Metanephros (tissue), 1 donor: ENCODE data around the gene RNF43. TPM values are rescaled to one million over a fixed set of nuclear protein-coding genes. Genes with fewer than 3 reads are reported as not detected.

Experiments used
- total RNA-seq: library from RNA; depleted of rRNA; stranded (reverse); fragments of >200 nt; gene quantifications from one replicate; pipeline ENCODE4 v1.2.3, GENCODE V29; 2014

RNF43 gene
- 14.8 TPM for total RNA-seq

DNA sequence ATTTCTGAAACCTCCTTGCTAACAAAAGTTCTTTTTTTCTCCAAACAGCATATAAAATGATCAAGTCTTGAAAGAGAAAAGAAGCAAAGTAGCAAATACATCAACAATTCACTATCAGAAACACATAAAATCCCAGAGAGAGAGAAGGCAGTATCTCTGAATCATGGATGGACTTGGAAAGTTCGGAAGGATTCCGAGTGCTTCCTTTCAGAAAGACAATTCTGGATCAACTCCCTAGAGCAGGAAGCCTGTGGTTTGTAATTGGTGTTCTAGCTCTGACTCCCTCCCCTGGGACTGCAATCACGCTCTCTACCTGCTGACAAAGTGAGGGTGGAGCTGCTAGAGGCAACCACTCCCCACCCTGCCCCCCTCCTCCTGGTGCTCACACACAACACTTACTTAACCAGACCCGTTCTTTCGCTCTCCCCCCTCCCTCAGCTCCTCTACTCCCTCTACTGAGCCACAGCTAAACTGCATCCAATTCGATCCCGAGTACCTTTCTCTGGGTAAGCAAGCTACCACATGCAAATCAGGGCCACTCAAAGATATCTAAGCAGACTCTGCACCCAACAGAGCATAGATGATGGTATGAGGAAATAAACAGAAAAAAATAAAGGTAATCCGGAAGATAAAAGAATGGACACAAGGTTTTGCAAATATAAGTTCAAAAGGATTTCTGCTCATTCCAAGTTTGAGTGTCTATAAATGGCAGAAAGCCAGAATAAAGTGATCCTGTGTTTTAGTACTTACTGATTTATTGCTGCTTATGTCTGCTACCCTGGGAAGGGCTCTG, at the start of gene RNF43:
Gene RNF43, minus strand, starts transcription at position 235 of the 793 bp plus-strand sequence. CDS start 1,957 bp downstream, outside the sequence.

Other genes with a start within 250 kb of the RNF43 start
- 1.3 TPM for gene EPX, start 224.8 kb downstream of the RNF43 start, total RNA-seq
- 28.7 TPM for gene MKS1, start 198.3 kb downstream of the RNF43 start, total RNA-seq
- not detected for gene LPO, start 178.9 kb downstream of the RNF43 start, total RNA-seq
- gene MPO, start 136.6 kb downstream of the RNF43 start, total RNA-seq = 93.6 TPM
- 29.1 TPM for gene TSPOAP1, start 88.7 kb downstream of the RNF43 start, total RNA-seq
- 53.1 TPM for gene SUPT4H1, start 65.3 kb downstream of the RNF43 start, total RNA-seq
- 0.41 TPM for gene HSF5, start 70.9 kb upstream of the RNF43 start, total RNA-seq
- 58.2 TPM for gene MTMR4, start 97.1 kb upstream of the RNF43 start, total RNA-seq